GM23338 (cell line): ENCODE data around the gene N4BP2L1. TPM values are rescaled to one million over a fixed set of nuclear protein-coding genes. Genes with fewer than 3 reads are reported as not detected.
A peak's percentile ranks its signal among the peaks of the same experiment; 100 is the strongest.

Experiments
- ATAC-seq: fragments of 200-7000 bp; cut with Tn5 transposase; 3 replicates; pipeline ENCODE4 v1.9.1; 2020
- DNase-seq: peaks from one replicate; pipeline ENCODE4 v3.0.0-alpha.2; 2015; ENCODE audit warnings: low spot score
- H2AFZ ChIP-seq: fragments of 200-600 bp; sonication (generic); 2 replicates; pipeline ENCODE4 v1.8.0; 2016; ENCODE audit warnings: antibody characterized with exemption, mild to moderate bottlenecking, moderate library complexity
- H3F3A ChIP-seq: fragments of 200-600 bp; sonication (generic); replicated peaks from 2 replicates; pipeline ENCODE4 v1.8.0; 2017; ENCODE audit warnings: antibody characterized with exemption, mixed run types, low read depth
- H3K27ac ChIP-seq: fragments of 200-600 bp; sonication (generic); 2 replicates; pipeline ENCODE4 v1.6.1; 2016; ENCODE audit warnings: low read depth
- H3K27me3 ChIP-seq: fragments of 200-600 bp; sonication (generic); 2 replicates; pipeline ENCODE4 v1.8.0; 2016; ENCODE audit warnings: mild to moderate bottlenecking, mixed run types, moderate library complexity; ENCODE audit not compliant: insufficient read depth
- H3K36me3 ChIP-seq: fragments of 200-600 bp; sonication (generic); 2 replicates; pipeline ENCODE4 v1.8.0; 2016; ENCODE audit warnings: mild to moderate bottlenecking; ENCODE audit not compliant: insufficient read depth
- H3K4me1 ChIP-seq: fragments of 200-600 bp; sonication (generic); 2 replicates; pipeline ENCODE4 v1.8.0; 2016; ENCODE audit warnings: mild to moderate bottlenecking, moderate library complexity; ENCODE audit not compliant: insufficient read depth
- H3K4me2 ChIP-seq: fragments of 200-600 bp; sonication (generic); 2 replicates; pipeline ENCODE4 v1.7.1; 2017; ENCODE audit warnings: mixed run types
- H3K4me3 ChIP-seq: fragments of 200-600 bp; sonication (generic); 2 replicates; pipeline ENCODE4 v1.6.1; 2016; ENCODE audit warnings: mixed run types
- H3K79me2 ChIP-seq: fragments of 200-600 bp; sonication (generic); replicated peaks from 2 replicates; pipeline ENCODE4 v1.8.0; 2017; ENCODE audit warnings: mild to moderate bottlenecking; ENCODE audit not compliant: insufficient read depth
- H3K9me2 ChIP-seq: fragments of 200-600 bp; sonication (generic); 2 replicates; pipeline ENCODE4 v1.8.0; 2017; ENCODE audit not compliant: insufficient read depth
- H4K20me1 ChIP-seq: fragments of 200-600 bp; sonication (generic); replicated peaks from 2 replicates; pipeline ENCODE4 v1.8.0; 2017; ENCODE audit warnings: mild to moderate bottlenecking; ENCODE audit not compliant: insufficient read depth
- H3K27ac Mint-ChIP-seq: 2 replicates; pipeline ENCODE4 v1.8.0; 2020; ENCODE audit warnings: inconsistent platforms, mild to moderate bottlenecking, moderate library complexity, mixed read lengths
- H3K27me3 Mint-ChIP-seq: 3 replicates; pipeline ENCODE4 v1.8.0; 2022; ENCODE audit warnings: low read depth, mild to moderate bottlenecking, moderate library complexity, mixed read lengths, inconsistent platforms; ENCODE audit not compliant: insufficient read depth, poor library complexity
- H3K36me3 Mint-ChIP-seq: 3 replicates; pipeline ENCODE4 v1.8.0; 2021; ENCODE audit warnings: low read depth, mild to moderate bottlenecking, inconsistent platforms, moderate library complexity, mixed read lengths
- H3K4me1 Mint-ChIP-seq: 3 replicates; pipeline ENCODE4 v1.8.0; 2020; ENCODE audit warnings: mild to moderate bottlenecking, inconsistent platforms, mixed read lengths
- H3K4me3 Mint-ChIP-seq: 3 replicates; pipeline ENCODE4 v1.8.0; 2021; ENCODE audit warnings: moderate library complexity, mild to moderate bottlenecking, inconsistent platforms, mixed read lengths
- H3K9me3 Mint-ChIP-seq: 3 replicates; pipeline ENCODE4 v1.8.0; 2020; ENCODE audit warnings: moderate library complexity, mild to moderate bottlenecking, inconsistent platforms, mixed read lengths
- CREB1 ChIP-seq: fragments of 250-450 bp; sonication (Bioruptor Pico); IDR thresholded peaks from 2 replicates; pipeline ENCODE4 v1.5.0; 2020; ENCODE audit warnings: low read depth, mild to moderate bottlenecking, moderate library complexity
- CTCF ChIP-seq, 2 experiments: fragments of 200-600 bp in 1 of 2; sonication (generic) in 1 of 2; conservative IDR thresholded peaks; 2 replicates each; pipeline versions ENCODE4 v1.5.1 to v1.6.1; 2016 to 2017; ENCODE audit warnings: antibody characterized with exemption in 2 of 2, low read depth in 2 of 2, mild to moderate bottlenecking in 2 of 2, moderate library complexity in 1 of 2
- ETS1 ChIP-seq: IDR thresholded peaks from 2 replicates; pipeline ENCODE4 v1.6.1; 2016; ENCODE audit warnings: antibody characterized with exemption
- EZH2 ChIP-seq: fragments of 200-600 bp; sonication (generic); IDR thresholded peaks from one replicate; pipeline ENCODE4 v1.8.0; 2017; ENCODE audit warnings: antibody characterized with exemption, mild to moderate bottlenecking, low read depth; ENCODE audit not compliant: unreplicated experiment
- EZH2phosphoT487 ChIP-seq: fragments of 200-600 bp; sonication (generic); IDR thresholded peaks from one replicate; pipeline ENCODE4 v1.8.1; 2018; ENCODE audit warnings: antibody characterized with exemption; ENCODE audit not compliant: unreplicated experiment
- JUNB ChIP-seq: IDR thresholded peaks from one replicate; pipeline ENCODE4 v1.6.1; 2016; ENCODE audit warnings: antibody characterized with exemption; ENCODE audit not compliant: unreplicated experiment
- NANOG ChIP-seq: IDR thresholded peaks from 2 replicates; pipeline ENCODE4 v1.6.1; 2016; ENCODE audit warnings: antibody characterized with exemption, borderline replicate concordance
- POLR2AphosphoS5 ChIP-seq: IDR thresholded peaks from 2 replicates; pipeline ENCODE4 v1.6.1; 2016; ENCODE audit warnings: antibody characterized with exemption, low read depth
- REST ChIP-seq: IDR thresholded peaks from one replicate; pipeline ENCODE4 v1.6.1; 2018; ENCODE audit warnings: antibody characterized with exemption; ENCODE audit not compliant: unreplicated experiment
- STAT1 ChIP-seq: IDR thresholded peaks from one replicate; pipeline ENCODE4 v1.6.1; 2016; ENCODE audit warnings: antibody characterized with exemption; ENCODE audit not compliant: unreplicated experiment
- ZNF114 ChIP-seq: fragments of 250-450 bp; sonication (Bioruptor Pico); IDR thresholded peaks from 2 replicates; pipeline ENCODE4 v1.5.0; 2020; ENCODE audit warnings: mild to moderate bottlenecking, moderate library complexity
- ZNF331 ChIP-seq: fragments of 250-450 bp; sonication (Bioruptor Pico); IDR thresholded peaks from 2 replicates; pipeline ENCODE4 v1.5.0; 2020; ENCODE audit warnings: low read depth, mild to moderate bottlenecking, moderate library complexity
- ZNF462 ChIP-seq: fragments of 250-450 bp; sonication (Bioruptor Pico); IDR thresholded peaks from 2 replicates; pipeline ENCODE4 v1.5.0; 2020; ENCODE audit warnings: mild to moderate bottlenecking, moderate library complexity
- polyA plus RNA-seq: library from polyadenylated mRNA; unstranded; fragments of >200 nt; fragmentation: Nextera tagmentation; extraction: Ambion mirVana; gene quantifications from 2 replicates; pipeline ENCODE4 v1.2.1, GENCODE V29; 2016
- total RNA-seq: library from RNA; depleted of rRNA; stranded (reverse); fragments of >200 nt; shearing (Covaris generic); gene quantifications from 2 replicates; pipeline ENCODE4 v1.2.3, GENCODE V29; 2014

Gene N4BP2L1
- total and polyA plus RNA-seq, 2 experiments from 2014 or later: 3.3 to 4.1 TPM

GRCh38 chr13:32408296-32409000 lies 19.5 kb downstream of the N4BP2L1 start (continued):
- no peak for TF ChIP-seq ZNF462 (CRISPR knock-in tag)

GRCh38 chr13:32407854-32408253 lies 20.1 kb downstream of the N4BP2L1 start:
- H3K9me2 ChIP-seq: no peaks in the 10 kb centered on the region
- H3F3A ChIP-seq: no peaks in the 10 kb centered on the region
- Mint-ChIP-seq H3K9me3 (no peaks in the 10 kb centered on the region), H3K27ac (no peak overlapping the region), H3K4me3 (no peak overlapping the region), H3K27me3 (peaks cover 12% of the 10 kb centered on the region), H3K4me1 (peaks cover 26% of the 10 kb centered on the region), H3K36me3 (peaks cover 5% of the 10 kb centered on the region; the same call in 1 of the 3 replicates)
- peaks cover 17% of the 10 kb centered on the region for H3K4me1 ChIP-seq
- ATAC-seq (no peak), DNase-seq (no peak)
- H3K36me3 ChIP-seq: no peaks in the 10 kb centered on the region
- no peaks in the 10 kb centered on the region for H4K20me1 ChIP-seq
- H3K4me2 ChIP-seq: no peak overlapping the region
- no peak overlapping the region for H3K4me3 ChIP-seq
- H2AFZ ChIP-seq: peak overlapping the region; percentile 63; the same call in 1 of the 2 replicates
- peaks cover 5% of the 10 kb centered on the region; the same call in 1 of the 2 replicates for H3K27me3 ChIP-seq
- no peak overlapping the region for H3K27ac ChIP-seq
- H3K79me2 ChIP-seq: no peaks in the 10 kb centered on the region
- TF ChIP-seq POLR2AphosphoS5: no peak
- no peak for TF ChIP-seq REST
- TF ChIP-seq ZNF114 (CRISPR knock-in tag): no peak
- TF ChIP-seq CREB1 (CRISPR knock-in tag): no peak
- TF ChIP-seq EZH2phosphoT487: no peak
- TF ChIP-seq ZNF331 (CRISPR knock-in tag): no peak
- TF ChIP-seq JUNB: no peak
- TF ChIP-seq STAT1: no peak
- no peak for TF ChIP-seq CTCF (conservative IDR thresholded peaks at IDR 0.05; ENCODE audit: low read depth in 2 of 2)
- TF ChIP-seq EZH2: no peak
- TF ChIP-seq ETS1: no peak
- TF ChIP-seq NANOG: no peak
